HepG2 (cell line): ENCODE results near the gene ADARB2. TPM values are rescaled to one million over a fixed set of nuclear protein-coding genes. Genes with fewer than 3 reads are reported as not detected.

ENCODE experiments used
- ATAC-seq: fragments of 200-7000 bp; cut with Tn5 transposase; 3 replicates; pipeline ENCODE4 v1.9.1; 2020; ENCODE audit warnings: mild to moderate bottlenecking, moderate library complexity
- BruUV-seq: library from RNA; stranded (reverse); fragments of 400-500 nt; replicated peaks from 2 replicates; lab custom pipeline; 2021; lab: Mats Ljungman, UMichigan
- CTCF ChIA-PET: fragments of 300-600 bp; formaldehyde crosslinking; extraction: SDS; loops from one replicate; lab custom pipeline; 2021; ENCODE audit warnings: low total read pairs, inconsistent platforms, low intra/inter-chr PET ratio; lab: Yijun Ruan, JAX
- POLR2A ChIA-PET: fragments of 350-600 bp; sonication (Branson Sonifier 250); formaldehyde crosslinking; loops from one replicate; lab custom pipeline; 2020; ENCODE audit warnings: antibody characterized with exemption, inconsistent platforms; lab: Yijun Ruan, JAX
- DNase-seq: peaks from one replicate; pipeline ENCODE4 v3.0.0-alpha.2; 2015; ENCODE audit warnings: low spot score
- FAIRE-seq: peaks from 3 replicates; lab custom pipeline; 2011; peaks lifted over from hg19 to GRCh38; lab: Jason Lieb, UNC
- H2AFZ ChIP-seq: one replicate; pipeline ENCODE4 v1.6.1; 2011; ENCODE audit warnings: low read length, inconsistent platforms
- H3K27ac ChIP-seq: fragments of 300-600 bp; 3 replicates; pipeline ENCODE4 v1.8.0; 2011; ENCODE audit warnings: mixed run types, mild to moderate bottlenecking, mixed read lengths, low read length, inconsistent platforms; ENCODE audit not compliant: insufficient read depth; ENCODE audit errors: extremely low read length
- H3K27me3 ChIP-seq, 2 experiments: fragments of 200-600 bp in 1 of 2; 2 replicates in 1 of 2; 3 replicates in 1 of 2; pipeline versions ENCODE4 v1.6.0 to v1.8.0; 2011; ENCODE audit warnings: low read length in 2 of 2, mild to moderate bottlenecking in 2 of 2, moderate library complexity in 2 of 2, inconsistent platforms in 1 of 2; ENCODE audit not compliant: insufficient read depth in 2 of 2, control insufficient read depth in 1 of 2
- H3K36me3 ChIP-seq, 2 experiments: fragments of 200-600 bp in 1 of 2; replicated peaks in 1 of 2; 2 replicates in 1 of 2; 3 replicates in 1 of 2; pipeline versions ENCODE4 v1.5.1 to v1.8.0; 2011; ENCODE audit warnings: low read length in 2 of 2, inconsistent platforms in 1 of 2; ENCODE audit not compliant: insufficient read depth in 2 of 2, control insufficient read depth in 1 of 2
- H3K4me1 ChIP-seq: 2 replicates; pipeline ENCODE4 v1.5.1; 2012; ENCODE audit warnings: low read length, inconsistent platforms; ENCODE audit not compliant: insufficient read depth
- H3K4me2 ChIP-seq: 2 replicates; pipeline ENCODE4 v1.6.0; 2011; ENCODE audit warnings: low read depth, low read length, inconsistent platforms
- H3K4me3 ChIP-seq, 3 experiments: fragments of 200-600 bp in 1 of 3; sonication (generic), shearing (Covaris generic) in 1 of 3; replicated peaks in 1 of 3; 2 replicates each; pipeline ENCODE4 v1.5.1; 2011 to 2016; ENCODE audit warnings: low read length in 3 of 3, inconsistent platforms in 2 of 3, low read depth in 2 of 3, mild to moderate bottlenecking in 2 of 3, control low read depth in 1 of 3, mixed read lengths in 1 of 3; ENCODE audit not compliant: insufficient read depth in 1 of 3
- H3K79me2 ChIP-seq: one replicate; pipeline ENCODE4 v1.6.1; 2011; ENCODE audit warnings: low read length, inconsistent platforms; ENCODE audit not compliant: insufficient read depth
- H3K9ac ChIP-seq: 2 replicates; pipeline ENCODE4 v1.6.0; 2011; ENCODE audit warnings: mild to moderate bottlenecking, low read depth, low read length, inconsistent platforms; ENCODE audit not compliant: insufficient read depth
- H3K9me3 ChIP-seq: 2 replicates; pipeline ENCODE4 v1.5.1; 2012; ENCODE audit warnings: mild to moderate bottlenecking, low read length
- H4K20me1 ChIP-seq: 2 replicates; pipeline ENCODE4 v1.6.0; 2011; ENCODE audit warnings: inconsistent platforms, mild to moderate bottlenecking, low read length, moderate library complexity; ENCODE audit not compliant: insufficient read depth
- EP300 ChIP-seq, 3 experiments: sonication (generic) in 1 of 3; formaldehyde crosslinking in 1 of 3; IDR thresholded peaks; 2 replicates each; pipeline versions ENCODE4 v1.5.1 to v1.6.1; 2011 to 2020; ENCODE audit warnings: low read depth in 2 of 3, low read length in 2 of 3, borderline replicate concordance in 1 of 3, improper control_type of control experiment in 1 of 3, mild to moderate bottlenecking in 1 of 3, missing genetic modification reagents in 1 of 3, moderate library complexity in 1 of 3
- RBM22 ChIP-seq: fragments of 200-400 bp; formaldehyde crosslinking; optimal IDR thresholded peaks from 2 replicates; pipeline ENCODE3; 2017; ENCODE audit warnings: mild to moderate bottlenecking, low read length, moderate library complexity
- ZNF891 ChIP-seq: sonication (generic); formaldehyde crosslinking; IDR thresholded peaks from 2 replicates; pipeline ENCODE4 v1.5.0; 2020; ENCODE audit warnings: mild to moderate bottlenecking, missing genetic modification reagents
- WGBS: methylation state at CpG from one replicate; pipeline ENCODE4 v1.1.6; 2017; ENCODE audit warnings: low lambda C conversion rate; 5-methylcytosine and 5-hydroxymethylcytosine counted together
- in situ Hi-C: cut with HindIII; loops from 2 replicates; pipeline ENCODE4 v1.10.0; 2017; ENCODE audit warnings: low pct_unique_long_range_greater_than_20kb; ENCODE audit not compliant: extremely low pct_ligation_motif_present
- intact Hi-C: fragments of 100-400 bp; cut with micrococcal nuclease; formaldehyde crosslinking; loops from one replicate; pipeline ENCODE4 v1.10.0; 2022; ENCODE audit not compliant: unreplicated experiment
- polyA plus RNA-seq, 8 experiments: library from polyadenylated mRNA; depleted of rRNA in 3 of 8; stranded (reverse) in 7 of 8; unstranded in 1 of 8; fragments of >200 nt; fragmentation: Illumina TruSeq in 4 of 8; extraction: Trizol in 4 of 8; gene quantifications; 2 replicates each; pipeline versions ENCODE4 v1.2.1 to v1.2.3, GENCODE V29; 2011 to 2016; ENCODE audit warnings: low read depth in 4 of 8, missing spikeins in 1 of 8, mixed read lengths in 1 of 8; ENCODE audit not compliant: insufficient read depth in 1 of 8
- total RNA-seq, 5 experiments: library from RNA; depleted of rRNA; stranded (reverse); fragments of >200 nt; fragmentation: Illumina TruSeq; extraction: Trizol; gene quantifications; 2 replicates each; pipeline ENCODE4 v1.2.3, GENCODE V29; 2016; ENCODE audit warnings: low read depth in 1 of 5

The ADARB2 gene
- total and polyA plus RNA-seq, 2 of the 13 experiments (the other 11 are each of a cell fraction or from before 2014, with no cell fraction given), result not detected

GRCh38 chr10:1287971-1288401, 449.3 kb downstream of the ADARB2 start:
- ATAC-seq, result no peak

GRCh38 chr10:1287487-1287886, 449.8 kb downstream of the ADARB2 start:
- CTCF ChIA-PET, result no interaction called here
- intact Hi-C loops, result no loop called here
- no peak for TF ChIP-seq ZNF891 (CRISPR knock-in tag)
- H3K4me2 ChIP-seq, result no peak overlapping the region
- H2AFZ ChIP-seq, result no peak overlapping the region
- no peak for DNase-seq
- no peaks in the 10 kb centered on the region for H3K9me3 ChIP-seq
- no peak overlapping the region for H3K27ac ChIP-seq
- no TSS peak for BruUV-seq
- no peak for FAIRE-seq
- in situ Hi-C loops, result no loop called here
- H3K36me3 ChIP-seq, result no peaks in the 10 kb centered on the region
- H3K9ac ChIP-seq, result no peak overlapping the region
- H3K4me3 ChIP-seq, result no peak overlapping the region
- no peaks in the 10 kb centered on the region for H3K79me2 ChIP-seq
- H3K27me3 ChIP-seq, result peaks cover 10 to 65% of the 10 kb centered on the region in 2 experiments
- no peaks in the 10 kb centered on the region for H3K4me1 ChIP-seq
- no peaks in the 10 kb centered on the region for H4K20me1 ChIP-seq
- WGBS, result 38% methylated on average over 7 of the region's 7 CpGs
- no peak for ATAC-seq
- POLR2A ChIA-PET, result no interaction called here

More at GRCh38 chr10:1287971-1288401, 449.3 kb downstream of the ADARB2 start:
- no peak for TF ChIP-seq RBM22
- no peak for TF ChIP-seq EP300 (IDR thresholded peaks at IDR 0.05; ENCODE audit: low read depth in 2 of 2, low read length in 2 of 2)
- TF ChIP-seq EP300 (CRISPR knock-in tag; IDR thresholded peaks at IDR 0.05; ENCODE audit: borderline replicate concordance), result no peak
- Histone ChIP-seq H2AFZ (no peak overlapping the region), H3K4me3 (no peak overlapping the region), H3K4me1 (no peaks in the 10 kb centered on the region), H4K20me1 (no peaks in the 10 kb centered on the region), H3K9ac (no peak overlapping the region), H3K36me3 (no peaks in the 10 kb centered on the region), H3K4me2 (no peak overlapping the region), H3K9me3 (no peaks in the 10 kb centered on the region), H3K79me2 (no peaks in the 10 kb centered on the region), H3K27me3 (peaks cover 10 to 65% of the 10 kb centered on the region in 2 experiments), H3K27ac (no peak overlapping the region)
- no TSS peak for BruUV-seq
- ChIA-PET CTCF (no interaction called here), POLR2A (no interaction called here)
- intact Hi-C loops (no loop called here), in situ Hi-C loops (no loop called here)
- DNase-seq, result no peak
- no peak for FAIRE-seq
- 2% methylated on average over 4 of the region's 6 CpGs for WGBS
